T47D (cell line): ENCODE data around the gene NXT1.

ENCODE experiments used
- DNase-seq, 2 experiments: peaks; one replicate each; pipeline versions ENCODE4 v3.0.0 to v3.0.0-alpha.2; 2011 to 2012; ENCODE audit warnings: low read depth in 1 of 2, low spot score in 1 of 2
- JUND ChIP-seq: IDR thresholded peaks from 2 replicates; pipeline ENCODE4 v1.6.1; 2012; ENCODE audit warnings: low read depth
- in situ Hi-C: cut with HindIII; loops from 2 replicates; pipeline ENCODE4 v1.10.0; 2016; ENCODE audit warnings: low sequenced_read_pairs, low pct_unique_long_range_greater_than_20kb

NXT1 gene

DNA sequence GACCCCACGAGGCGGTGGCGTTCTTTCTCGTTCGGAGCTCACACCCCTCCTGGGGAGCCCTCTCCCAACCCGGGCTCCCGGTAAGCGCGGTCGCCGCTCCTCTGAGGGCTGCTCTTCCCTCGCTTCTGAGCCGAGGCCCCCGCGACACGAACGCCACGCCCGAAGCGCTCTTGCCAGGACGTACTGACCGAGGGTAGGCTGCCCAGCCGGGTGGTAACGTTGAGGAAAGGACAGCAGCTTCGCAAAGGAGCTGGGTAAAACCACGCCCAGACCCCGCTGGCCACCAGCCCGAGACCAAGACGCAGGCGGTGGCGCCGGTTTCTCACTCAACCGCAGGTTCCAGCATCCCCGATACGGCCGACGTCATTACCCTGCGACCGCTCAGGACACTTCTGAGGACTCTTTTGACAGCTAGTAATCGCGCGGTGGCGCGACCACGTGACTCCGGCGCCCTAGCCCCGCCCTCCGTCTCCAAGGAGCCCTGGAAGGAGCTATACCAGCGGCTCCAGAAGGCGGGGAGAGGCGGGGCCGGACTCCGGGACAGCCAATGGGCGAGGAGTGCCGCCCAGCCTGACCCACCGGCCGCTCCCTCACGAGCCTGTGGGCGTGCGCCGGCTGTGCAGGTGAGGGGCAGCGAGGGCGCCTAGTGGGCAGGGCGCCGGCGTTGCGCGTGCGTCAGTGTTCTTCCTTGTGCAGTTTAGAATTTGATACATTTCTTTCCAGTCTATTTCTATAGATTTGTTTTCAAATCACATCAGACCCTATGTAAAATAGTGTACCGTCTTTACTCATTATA, 7.4 kb downstream of the NXT1 start:
- TF ChIP-seq JUND, result no peak

DNA sequence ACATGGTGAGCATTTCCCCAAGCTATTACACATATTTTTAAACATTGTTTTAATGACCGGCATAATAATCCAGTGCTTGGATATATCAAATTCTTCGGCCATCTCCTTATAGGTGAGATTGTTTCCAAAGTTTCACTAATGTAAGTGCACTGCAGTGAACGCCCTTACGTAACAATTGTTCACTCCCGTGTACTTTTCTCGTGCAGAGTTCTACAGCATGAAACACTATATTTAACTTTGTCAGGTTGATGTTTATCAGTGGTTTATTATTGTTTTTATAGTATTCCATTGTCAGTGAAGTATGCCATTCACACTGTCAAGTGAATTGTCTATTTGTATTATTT, 7.9 kb downstream of the NXT1 start:
- in situ Hi-C loops, result no loop called here
- peak in 1 of 2 experiments; percentile 18 for DNase-seq

More for the DNA sequence above, 7.4 kb downstream of the NXT1 start:
- in situ Hi-C loops, result no loop called here
- peak; percentile 80 to 100 for DNase-seq

DNA sequence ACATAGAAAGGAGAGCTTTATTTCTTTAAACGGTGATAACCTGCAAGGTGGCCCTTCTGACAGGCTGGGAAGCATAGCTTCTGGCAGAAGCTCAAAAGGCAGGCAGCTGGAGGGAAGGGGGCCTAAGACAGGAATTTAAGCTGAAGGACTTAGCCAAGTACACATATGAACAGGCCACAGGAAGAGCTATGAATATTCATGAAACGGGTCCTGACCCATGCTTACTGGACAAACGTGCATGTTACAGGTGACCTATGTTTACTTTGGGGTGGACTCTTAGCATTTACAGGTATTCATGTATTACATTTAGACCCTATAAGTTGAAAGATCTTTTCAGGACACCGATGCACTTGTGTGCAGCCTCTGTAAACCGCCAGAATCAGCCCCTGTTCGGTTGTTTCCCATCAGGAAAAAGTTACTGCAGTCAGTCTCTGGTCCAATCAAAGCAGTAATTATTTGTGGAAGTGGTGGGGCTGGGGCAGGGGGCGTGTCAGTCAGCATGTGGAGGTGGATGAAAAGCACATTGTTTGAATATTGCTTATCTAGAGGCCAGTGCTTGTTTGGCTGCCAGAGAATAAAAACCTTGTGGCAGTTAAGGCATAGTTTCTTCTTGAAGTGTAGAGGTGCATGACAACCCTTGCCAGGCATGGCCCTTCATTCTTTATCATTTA, 8.5 kb downstream of the NXT1 start:
- TF ChIP-seq JUND, result no peak

More for the DNA sequence above, 7.9 kb downstream of the NXT1 start:
- no peak for TF ChIP-seq JUND

DNA sequence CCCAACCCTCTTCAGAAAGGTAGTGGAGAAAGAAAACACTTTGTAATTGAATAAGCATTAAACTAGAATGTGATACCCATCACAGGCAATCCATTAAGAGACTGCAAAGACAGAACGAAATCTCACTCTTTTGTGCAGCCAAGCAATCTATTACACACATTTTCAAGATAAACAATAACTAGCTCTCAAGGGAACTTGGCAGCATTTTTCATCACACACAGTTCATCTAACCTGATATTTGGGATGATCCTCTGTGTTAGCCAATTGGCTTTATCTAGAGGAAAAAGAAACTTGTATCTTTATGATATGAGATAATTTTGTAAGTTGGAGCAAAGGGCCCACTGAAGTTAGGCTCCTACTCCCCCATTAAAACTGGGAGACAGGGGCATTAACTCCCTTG, 9.9 kb downstream of the NXT1 start:
- no peak for DNase-seq
- in situ Hi-C loops, result no loop called here
- no peak for TF ChIP-seq JUND

More for the DNA sequence above, 8.5 kb downstream of the NXT1 start:
- in situ Hi-C loops, result no loop called here
- DNase-seq, result no peak

DNA sequence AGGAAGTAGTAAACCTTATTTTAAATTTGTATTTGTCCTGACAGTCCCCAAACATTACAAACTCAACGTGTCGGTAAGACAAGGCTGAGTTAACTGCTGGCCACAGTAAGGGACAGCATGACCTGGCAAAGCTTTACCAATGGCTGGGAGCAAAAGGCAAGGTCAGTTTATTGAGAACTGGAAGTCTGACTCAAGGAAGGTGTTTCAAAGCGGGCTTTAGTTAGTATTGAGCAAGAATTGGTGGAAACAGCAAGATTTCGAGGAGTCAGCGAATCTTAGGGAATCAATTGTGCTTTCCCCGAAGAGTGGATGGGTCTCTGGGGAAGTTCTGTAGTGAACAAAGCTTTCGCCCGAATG, 10.5 kb downstream of the NXT1 start:
- in situ Hi-C loops, result no loop called here
- peak in 1 of 2 experiments; percentile 70 for DNase-seq
- no peak for TF ChIP-seq JUND

DNA sequence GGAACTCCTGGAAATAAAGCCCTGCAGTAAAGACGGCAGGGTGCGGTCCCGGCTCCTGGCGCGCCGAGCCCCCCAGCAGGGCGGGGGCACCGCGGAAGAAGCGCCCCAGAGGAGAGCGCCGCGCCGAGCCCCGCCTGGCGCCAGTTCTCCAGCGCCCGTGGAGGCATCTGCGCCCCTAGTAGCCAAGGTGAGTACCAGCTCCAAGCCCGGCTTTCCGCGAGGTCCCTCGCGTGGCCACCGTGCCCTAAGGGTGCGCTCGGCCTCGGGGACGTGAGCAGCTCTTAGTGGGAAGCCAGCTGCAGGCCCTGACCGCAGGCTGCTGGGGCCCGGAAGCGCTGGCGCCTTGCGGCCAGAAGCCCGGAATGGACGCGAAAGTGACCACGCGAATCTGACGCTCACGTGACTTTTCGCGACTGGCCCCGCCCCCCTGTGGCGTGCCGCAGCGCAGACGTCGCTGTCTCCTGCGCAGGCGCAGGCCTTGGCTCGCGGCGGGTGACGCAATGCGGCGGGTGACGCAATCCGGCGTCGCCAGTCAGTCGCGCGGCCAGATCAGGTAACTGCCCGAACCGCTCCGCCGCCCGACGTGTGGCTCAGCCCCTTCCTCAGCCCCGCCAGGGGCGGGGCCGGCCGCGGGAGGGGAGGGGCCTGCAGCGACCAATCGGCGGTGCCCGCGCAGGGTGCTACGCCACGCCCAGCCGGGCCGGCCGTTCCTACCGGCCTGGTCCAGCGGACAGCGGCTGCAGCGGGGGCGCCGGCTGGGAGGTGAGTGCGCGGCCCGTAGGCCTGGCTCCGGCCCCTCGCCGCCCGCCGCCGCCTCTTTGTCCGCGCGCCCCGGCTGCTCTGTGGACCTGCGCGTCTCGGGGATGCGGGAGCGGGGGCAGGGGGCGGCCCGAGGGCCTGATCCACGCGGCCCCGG, 11.1 kb downstream of the NXT1 start, which contains the start of gene GZF1:
Gene GZF1 (plus strand): TSS at position 707 of the 916 bp plus-strand sequence. CDS start 2,202 bp downstream, outside the sequence.
- in situ Hi-C loops, result no loop called here
- peak; percentile 94 to 98 for DNase-seq
- TF ChIP-seq JUND, result no peak

DNA sequence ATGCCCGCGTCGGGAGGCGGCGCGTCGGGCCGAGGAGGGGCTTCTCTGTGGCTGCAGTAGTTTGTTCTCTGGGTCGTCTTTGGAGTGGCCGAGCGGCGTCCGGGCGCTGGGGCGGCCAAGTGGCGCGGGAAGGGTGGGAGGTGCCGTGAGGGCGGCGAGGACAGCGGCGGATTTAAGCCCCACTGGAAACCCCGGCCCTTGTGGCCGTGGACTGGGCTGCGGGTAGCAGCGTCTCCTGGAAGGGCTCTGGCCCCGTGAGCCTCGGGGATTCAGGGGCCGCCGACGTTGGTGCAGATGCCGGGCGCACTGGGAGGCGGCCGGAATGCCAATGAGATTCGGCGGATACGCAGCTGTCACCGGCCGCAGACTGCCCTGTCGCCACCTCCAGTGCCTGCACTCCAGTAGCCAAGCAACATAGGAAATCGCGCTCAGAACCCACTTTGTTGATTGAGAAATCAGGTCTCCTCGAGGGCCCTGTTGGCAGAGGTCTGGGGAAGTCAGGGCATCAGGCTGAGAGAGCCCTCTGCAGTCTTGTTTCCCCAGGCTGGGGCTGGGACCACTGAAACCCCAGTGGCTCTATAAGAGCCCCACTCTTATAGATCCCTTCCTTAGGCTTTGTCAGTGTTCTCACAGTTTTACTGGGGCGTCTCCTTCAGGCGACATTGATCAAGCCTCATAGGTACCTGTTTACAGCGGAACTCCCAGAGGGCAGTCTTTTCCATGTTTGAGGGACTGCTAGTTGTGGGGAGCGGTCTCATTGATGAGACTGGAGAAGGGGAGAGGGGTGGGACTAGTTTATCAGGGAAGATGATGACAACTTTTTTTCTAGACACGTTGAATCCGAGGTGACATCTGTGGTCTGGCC, 12.0 kb downstream of the NXT1 start:
- peak in 1 of 2 experiments; percentile 23 for DNase-seq
- no peak for TF ChIP-seq JUND
- in situ Hi-C loops, result no loop called here

DNA sequence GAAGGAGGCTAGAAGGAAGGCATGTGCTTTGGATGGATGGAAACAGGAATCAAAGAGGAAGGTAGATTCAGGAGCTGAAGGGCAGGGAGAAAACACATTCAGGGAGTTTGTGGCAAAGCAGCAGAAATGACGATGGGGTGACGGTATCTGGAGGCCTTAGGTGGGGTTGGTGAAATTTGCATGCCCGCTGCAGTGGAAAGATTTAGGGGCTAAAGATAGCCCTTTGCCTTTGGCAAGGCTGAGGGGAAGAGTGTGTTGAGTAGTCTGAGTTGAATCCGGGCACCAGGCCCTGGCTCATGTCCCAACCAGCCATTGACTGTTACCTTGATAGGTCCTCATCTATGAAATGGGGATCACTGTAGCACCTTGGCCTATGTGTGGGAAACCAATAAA, 12.7 kb downstream of the NXT1 start:
- no peak for DNase-seq
- no peak for TF ChIP-seq JUND
- in situ Hi-C loops, result no loop called here

DNA sequence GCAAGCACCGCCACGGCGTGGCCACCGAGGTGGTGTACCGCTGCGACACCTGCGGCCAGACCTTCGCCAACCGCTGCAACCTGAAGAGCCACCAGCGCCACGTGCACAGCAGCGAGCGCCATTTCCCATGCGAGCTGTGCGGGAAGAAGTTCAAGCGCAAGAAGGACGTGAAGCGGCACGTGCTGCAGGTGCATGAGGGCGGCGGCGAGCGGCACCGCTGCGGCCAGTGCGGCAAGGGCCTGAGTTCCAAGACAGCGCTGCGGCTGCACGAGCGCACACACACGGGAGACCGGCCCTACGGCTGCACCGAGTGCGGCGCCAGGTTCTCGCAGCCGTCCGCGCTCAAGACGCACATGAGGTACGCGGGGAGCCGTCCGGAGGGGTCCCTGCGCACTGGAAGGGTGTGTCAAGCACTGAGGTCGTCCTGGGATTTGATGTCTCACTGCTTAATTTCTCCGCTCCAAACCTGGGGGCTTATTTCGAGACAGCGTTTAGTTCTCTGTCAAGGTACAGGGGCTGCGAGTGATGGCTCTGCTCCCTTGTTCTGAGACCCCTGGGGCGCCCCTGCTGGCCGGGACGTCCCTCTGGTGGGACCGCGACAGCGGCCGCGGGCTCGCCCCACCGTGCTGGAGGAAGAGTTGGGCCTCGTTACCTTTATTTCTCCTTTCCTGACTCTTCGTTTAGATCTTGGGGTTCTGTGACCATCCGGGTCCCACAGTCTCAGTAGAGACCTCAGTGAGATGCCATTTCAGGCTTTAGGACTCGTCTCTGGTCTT, 15.0 kb downstream of the NXT1 start:
- in situ Hi-C loops, result no loop called here
- no peak for DNase-seq
- no peak for TF ChIP-seq JUND

DNA sequence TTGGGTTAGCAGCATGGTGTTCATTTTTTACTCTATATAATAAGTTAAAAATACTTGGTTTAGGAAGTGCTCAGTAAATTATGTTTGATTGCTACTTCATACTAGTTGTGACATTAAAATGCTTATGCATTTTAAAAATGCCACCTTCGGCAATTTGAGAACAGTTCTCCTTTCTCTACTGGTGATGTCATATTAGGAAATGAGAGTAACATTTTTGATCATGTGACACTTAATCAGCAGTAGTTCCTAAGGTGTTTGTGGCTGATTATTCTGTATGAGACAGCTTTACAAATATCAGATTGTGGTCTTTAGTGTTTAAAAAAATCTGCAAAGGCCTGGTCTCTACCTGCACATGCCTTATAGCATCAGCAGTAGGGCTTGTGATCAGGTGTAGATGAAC, 15.8 kb downstream of the NXT1 start:
- DNase-seq, result no peak
- in situ Hi-C loops, result no loop called here
- TF ChIP-seq JUND, result no peak

DNA sequence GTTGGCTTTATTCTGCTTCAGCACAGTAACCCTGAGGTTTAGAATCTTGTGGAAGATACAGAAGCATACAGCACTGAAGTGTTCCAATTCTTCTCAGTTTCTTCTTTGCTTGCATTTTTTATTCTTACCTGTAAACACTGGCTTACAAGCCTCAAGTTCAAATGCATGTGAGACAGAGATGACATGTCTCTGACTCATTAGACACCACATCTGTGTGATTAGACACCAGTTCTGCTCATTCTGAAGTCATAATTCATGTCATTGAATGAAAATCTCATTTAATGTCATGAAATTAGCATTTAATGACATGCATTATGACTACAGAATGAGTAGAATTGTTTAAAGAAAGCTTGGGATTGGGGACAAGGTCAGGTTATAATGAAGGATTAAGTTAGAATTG, 17.2 kb downstream of the NXT1 start:
- DNase-seq, result no peak
- in situ Hi-C loops, result no loop called here
- no peak for TF ChIP-seq JUND
